Tibial nerve (tissue), 4 donors: ENCODE measurements around the gene TNKS2. TPM values are rescaled to one million over a fixed set of nuclear protein-coding genes. Genes with fewer than 3 reads are reported as not detected.

Experiments
- DNase-seq, 2 donors: peaks; one replicate each; pipeline ENCODE4 v3.0.0-alpha.2; 2019; ENCODE audit warnings: low spot score in 2 of 2
- H3K27ac ChIP-seq, 4 donors: fragments of 200-600 bp; sonication (generic) in 3 of 4; one replicate each; pipeline ENCODE4 v1.5.1; 2017 to 2019; ENCODE audit warnings: mild to moderate bottlenecking in 1 of 4
- H3K27me3 ChIP-seq, 2 donors: fragments of 200-600 bp; sonication (generic) in 1 of 2; one replicate each; pipeline versions ENCODE4 v1.5.1 to v1.6.0; 2017 to 2019
- H3K36me3 ChIP-seq, 3 donors: fragments of 200-600 bp; sonication (generic); one replicate each; pipeline ENCODE4 v1.5.1; 2018 to 2019
- H3K4me1 ChIP-seq, 4 donors: fragments of 200-600 bp; sonication (generic) in 3 of 4; one replicate each; pipeline ENCODE4 v1.5.1; 2017 to 2019
- H3K4me3 ChIP-seq, 4 donors: fragments of 200-600 bp; sonication (generic) in 3 of 4; one replicate each; pipeline ENCODE4 v1.5.1; 2017 to 2019; ENCODE audit warnings: mild to moderate bottlenecking in 1 of 4, moderate library complexity in 1 of 4
- H3K9me3 ChIP-seq, 4 donors: fragments of 200-600 bp; sonication (generic) in 3 of 4; one replicate each; pipeline ENCODE4 v1.5.1; 2017 to 2019
- EP300 ChIP-seq, 2 donors: sonication (generic); formaldehyde crosslinking; IDR thresholded peaks; one replicate each; pipeline ENCODE4 v1.6.1; 2017; ENCODE audit warnings: antibody characterized with exemption in 2 of 2, mild to moderate bottlenecking in 1 of 2
- POLR2A ChIP-seq, 2 donors: fragments of 450-650 bp; IDR thresholded peaks; one replicate each; pipeline ENCODE4 v1.6.1; 2017; ENCODE audit warnings: antibody characterized with exemption in 2 of 2, mild to moderate bottlenecking in 2 of 2, moderate library complexity in 2 of 2
- WGBS, 2 donors: methylation state at CpG; one replicate each; pipeline ENCODE4 v1.1.5; 2018; 5-methylcytosine and 5-hydroxymethylcytosine counted together
- total RNA-seq, 4 donors: library from RNA; depleted of rRNA; stranded (reverse); fragments of >200 nt; gene quantifications; one replicate each; pipeline ENCODE4 v1.1.0, GENCODE V29; 2016
- TF ChIP-seq, protein P1 (sequence below), 5 experiments: fragments of 200-600 bp in 3 of 5; fragments of 450-650 bp in 2 of 5; sonication (generic) in 3 of 5; IDR thresholded peaks; one replicate each; pipeline ENCODE4 v1.5.1; 2016 to 2019; ENCODE audit warnings: antibody characterized with exemption in 5 of 5, mild to moderate bottlenecking in 3 of 5, moderate library complexity in 2 of 5

The TNKS2 gene
- total RNA-seq, 4 donors from 2014 or later = 47.7 to 60.7 (median 54.0) TPM

DNA sequence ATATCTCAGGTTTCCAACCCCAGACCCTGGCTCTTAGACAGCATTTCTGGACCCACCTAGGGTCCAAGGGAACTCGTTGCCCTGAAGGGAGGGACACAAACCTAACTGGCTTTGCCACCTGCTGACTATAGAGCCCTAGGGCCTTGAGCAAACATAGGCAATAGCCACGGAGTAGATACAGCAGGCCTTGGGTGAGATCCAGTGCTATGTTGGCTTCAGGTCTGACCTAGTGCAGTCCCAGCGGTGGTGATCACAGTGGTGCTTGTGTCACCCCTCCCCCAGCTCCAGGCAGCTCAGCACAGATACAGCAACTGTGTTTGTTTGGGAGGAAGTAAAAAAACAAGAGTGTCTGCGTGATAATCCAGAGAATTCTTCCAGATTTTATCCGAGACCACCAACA lies 9.7 kb upstream of the TNKS2 start:
- Histone ChIP-seq H3K9me3 (no peaks in the 10 kb centered on the region), H3K27me3 (no peaks in the 10 kb centered on the region), H3K36me3 (no peaks in the 10 kb centered on the region), H3K4me1 (no peaks in the 10 kb centered on the region), H3K4me3 (no peak overlapping the region), H3K27ac (no peak overlapping the region)
- WGBS, 2 donors = 64 to 69% methylated on average over 5 of the region's 5 CpGs
- DNase-seq = no peak
- TF ChIP-seq, protein P1, sequence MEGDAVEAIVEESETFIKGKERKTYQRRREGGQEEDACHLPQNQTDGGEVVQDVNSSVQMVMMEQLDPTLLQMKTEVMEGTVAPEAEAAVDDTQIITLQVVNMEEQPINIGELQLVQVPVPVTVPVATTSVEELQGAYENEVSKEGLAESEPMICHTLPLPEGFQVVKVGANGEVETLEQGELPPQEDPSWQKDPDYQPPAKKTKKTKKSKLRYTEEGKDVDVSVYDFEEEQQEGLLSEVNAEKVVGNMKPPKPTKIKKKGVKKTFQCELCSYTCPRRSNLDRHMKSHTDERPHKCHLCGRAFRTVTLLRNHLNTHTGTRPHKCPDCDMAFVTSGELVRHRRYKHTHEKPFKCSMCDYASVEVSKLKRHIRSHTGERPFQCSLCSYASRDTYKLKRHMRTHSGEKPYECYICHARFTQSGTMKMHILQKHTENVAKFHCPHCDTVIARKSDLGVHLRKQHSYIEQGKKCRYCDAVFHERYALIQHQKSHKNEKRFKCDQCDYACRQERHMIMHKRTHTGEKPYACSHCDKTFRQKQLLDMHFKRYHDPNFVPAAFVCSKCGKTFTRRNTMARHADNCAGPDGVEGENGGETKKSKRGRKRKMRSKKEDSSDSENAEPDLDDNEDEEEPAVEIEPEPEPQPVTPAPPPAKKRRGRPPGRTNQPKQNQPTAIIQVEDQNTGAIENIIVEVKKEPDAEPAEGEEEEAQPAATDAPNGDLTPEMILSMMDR (IDR thresholded peaks at IDR 0.05) = no peak
- TF ChIP-seq POLR2A (IDR thresholded peaks at IDR 0.05) (no peak), EP300 (IDR thresholded peaks at IDR 0.05) (no peak)

- H3K9me3 ChIP-seq = no peaks in the 10 kb centered on the region
- H3K4me3 ChIP-seq = peak overlapping the region; percentile 54 to 97 (median 84)
- H3K27me3 ChIP-seq = no peaks in the 10 kb centered on the region
- peak overlapping the region; percentile 46 to 99 (median 96) for H3K27ac ChIP-seq
- TF ChIP-seq, protein P1 (IDR thresholded peaks at IDR 0.05) = no peak
- TF ChIP-seq POLR2A (IDR thresholded peaks at IDR 0.05) = no peak
- TF ChIP-seq EP300 (IDR thresholded peaks at IDR 0.05) = no peak
- 20 to 25% methylated on average over 11 of the region's 11 CpGs for WGBS, 2 donors
- peaks cover 0 to 43% (median 19%) of the 10 kb centered on the region in 4 donors for H3K4me1 ChIP-seq
- DNase-seq = no peak
- no peaks in the 10 kb centered on the region for H3K36me3 ChIP-seq
Observed at GRCh38 chr10:91796331-91797047, 1.7 kb upstream of the TNKS2 start.

GRCh38 chr10:91797048-91797690 lies 1.1 kb upstream of the TNKS2 start:
- Histone ChIP-seq H3K4me3 (peak overlapping the region; percentile 54 to 97 (median 84)), H3K36me3 (no peaks in the 10 kb centered on the region), H3K27ac (peak overlapping the region; percentile 46 to 99 (median 96)), H3K4me1 (peaks cover 0 to 50% (median 23%) of the 10 kb centered on the region in 4 donors), H3K9me3 (no peaks in the 10 kb centered on the region), H3K27me3 (no peaks in the 10 kb centered on the region)
- WGBS, 2 donors = 60 to 64% methylated on average over 3 of the region's 3 CpGs
- TF ChIP-seq, protein P1 (IDR thresholded peaks at IDR 0.05) = no peak
- no peak for TF ChIP-seq POLR2A (IDR thresholded peaks at IDR 0.05)
- no peak for TF ChIP-seq EP300 (IDR thresholded peaks at IDR 0.05)
- DNase-seq = no peak

GRCh38 chr10:91798649-91799611 lies 704 bp downstream of the TNKS2 start:
- Histone ChIP-seq H3K4me1 (peaks cover 0 to 62% (median 23%) of the 10 kb centered on the region in 4 donors), H3K9me3 (no peaks in the 10 kb centered on the region), H3K36me3 (no peaks in the 10 kb centered on the region), H3K27me3 (no peaks in the 10 kb centered on the region), H3K4me3 (peak overlapping the region; percentile 80 to 97 (median 92)), H3K27ac (peak overlapping the region; percentile 93 to 99 (median 96))
- peak in 1 of 2 donors; percentile 30 for TF ChIP-seq EP300 (IDR thresholded peaks at IDR 0.05)
- TF ChIP-seq, protein P1 (IDR thresholded peaks at IDR 0.05) = no peak
- peak in 1 of 2 donors; percentile 16 for DNase-seq
- WGBS, 2 donors = 0% methylated on average over 12 to 53 of the region's 54 CpGs
